ENCODE results near the gene LTBP3.

DNA sequence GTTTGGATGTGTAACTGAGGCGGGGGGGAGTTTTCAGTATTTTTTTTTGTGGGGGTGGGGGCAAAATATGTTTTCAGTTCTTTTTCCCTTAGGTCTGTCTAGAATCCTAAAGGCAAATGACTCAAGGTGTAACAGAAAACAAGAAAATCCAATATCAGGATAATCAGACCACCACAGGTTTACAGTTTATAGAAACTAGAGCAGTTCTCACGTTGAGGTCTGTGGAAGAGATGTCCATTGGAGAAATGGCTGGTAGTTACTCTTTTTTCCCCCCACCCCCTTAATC lies 57.0 kb downstream of the LTBP3 start:
- TF ChIP-seq CTCF (IDR thresholded peaks at IDR 0.05) (no peak), POLR2AphosphoS5 (IDR thresholded peaks at IDR 0.05) (no peak), POLR2A (IDR thresholded peaks at IDR 0.05) (no peak)
